ENCODE results near the gene PPFIA1. TPM values are rescaled to one million over a fixed set of nuclear protein-coding genes. Genes with fewer than 3 reads are reported as not detected.

The PPFIA1 gene
- total and polyA plus RNA-seq, 10 of the 15 experiments (the other 5 are each of a cell fraction or from before 2014, with no cell fraction given): 5.2 to 26.2 (median 15.8) TPM

GRCh38 chr11:70432580-70432979 is 162.1 kb downstream of the PPFIA1 start:
- Histone ChIP-seq H3K27ac (ENCODE audit: control insufficient read depth, insufficient read depth) (no peak overlapping the region), H4K20me1 (ENCODE audit: control insufficient read depth, insufficient read depth) (no peaks in the 10 kb centered on the region), H3K4me2 (ENCODE audit: control insufficient read depth, insufficient read depth) (no peak overlapping the region), H3K4me1 (ENCODE audit: control insufficient read depth, insufficient read depth, low read length) (peaks cover 13% of the 10 kb centered on the region), H3K9ac (ENCODE audit: control insufficient read depth, insufficient read depth, low read length) (no peak overlapping the region), H3K27me3 (replicated peaks in 1 of 2; ENCODE audit: control insufficient read depth in 2 of 2, insufficient read depth in 2 of 2, low read length in 1 of 2) (no peaks in the 10 kb centered on the region; a peak in 1 of 4 replicates), H2AFZ (ENCODE audit: control insufficient read depth, low read depth, low read length) (no peak overlapping the region), H3K36me3 (ENCODE audit: control insufficient read depth in 2 of 2, insufficient read depth in 2 of 2, low read length in 1 of 2) (no peaks in the 10 kb centered on the region), H3K79me2 (ENCODE audit: control insufficient read depth, insufficient read depth, low read length) (no peaks in the 10 kb centered on the region), H3K9me3 (replicated peaks; ENCODE audit: control insufficient read depth, insufficient read depth, low read length) (no peaks in the 10 kb centered on the region; the same call in 2 of the 3 replicates), H3K4me3 (no peak overlapping the region)
- CTCF ChIA-PET: no interaction called here
- no peak for DNase-seq (ENCODE audit: low read depth, low spot score)
- POLR2A ChIA-PET: no interaction called here
- no TSS peak for BruUV-seq (replicated peaks)
- no peak for ATAC-seq
- in situ Hi-C loops (cut with MboI) (no loop called here), intact Hi-C loops (cut with micrococcal nuclease; ENCODE audit: unreplicated experiment) (no loop called here)
- TF ChIP-seq RELA (IDR thresholded peaks at IDR 0.05; ENCODE audit: borderline replicate concordance, partially characterized antibody): no peak
- TF ChIP-seq HCFC1 (IDR thresholded peaks at IDR 0.05; ENCODE audit: low read length): no peak
- no peak for TF ChIP-seq MYB (IDR thresholded peaks at IDR 0.05; ENCODE audit: borderline replicate concordance, low read depth, low read length)
- TF ChIP-seq FOXK2 (IDR thresholded peaks at IDR 0.05): no peak
- no peak for TF ChIP-seq YY1 (IDR thresholded peaks at IDR 0.05; ENCODE audit: low read depth, low read length)
- no peak for TF ChIP-seq NKRF (conservative IDR thresholded peaks at IDR 0.05)
- no peak for TF ChIP-seq EED (IDR thresholded peaks at IDR 0.05; ENCODE audit: low read depth)
- no peak for TF ChIP-seq ZBTB4 (CRISPR knock-in tag; IDR thresholded peaks at IDR 0.05)
- no peak for FAIRE-seq
- SMC1A ChIA-PET (ENCODE audit: uncharacterized antibody, unreplicated experiment): no interaction called here
- RAD21 ChIA-PET (ENCODE audit: unreplicated experiment): no interaction called here
- 65% methylated on average over 15 of the region's 15 CpGs for WGBS (ENCODE audit: insufficient coverage, insufficient replicate concordance, low lambda C conversion rate, missing lambda C conversion rate)

Measured in GM12878 (cell line).